Mammary epithelial cell (primary cell): ENCODE data around the gene LCE5A.

Source experiments
- CTCF ChIP-seq, 2 donors: IDR thresholded peaks in 1 of 2; conservative IDR thresholded peaks in 1 of 2; 2 replicates each; pipeline ENCODE4 v1.5.1; 2011 to 2012; ENCODE audit warnings: inconsistent platforms in 2 of 2, low read length in 2 of 2, mild to moderate bottlenecking in 2 of 2, control low read depth in 1 of 2, low read depth in 1 of 2; ENCODE audit not compliant: insufficient read depth in 1 of 2; ENCODE audit errors: extremely low read depth in 1 of 2
- EZH2 ChIP-seq: IDR thresholded peaks from 2 replicates; pipeline ENCODE4 v1.6.1; 2012; ENCODE audit warnings: low read length, inconsistent platforms, borderline replicate concordance

- TF ChIP-seq CTCF (conservative IDR thresholded peaks at IDR 0.05 in 1 of 2, IDR thresholded peaks at IDR 0.05 in 1 of 2; ENCODE audit: extremely low read depth in 1 of 2, insufficient read depth in 1 of 2, low read depth in 1 of 2, low read length in 2 of 2), result no peak
- no peak for TF ChIP-seq EZH2
These were observed 36.6 kb upstream of the LCE5A start for GRCh38 chr1:152473887-152474537.
